ENCODE results near the gene ADGRF3. TPM values are rescaled to one million over a fixed set of nuclear protein-coding genes. Genes with fewer than 3 reads are reported as not detected.
"Not testable (repeated sequence)": the region's sequence is repeated elsewhere in the genome, so short reads cannot be mapped to it uniquely, and the experiment has no call there.

Gene ADGRF3
- total RNA-seq, 1 donor from 2014 or later, result 3.8 TPM

DNA sequence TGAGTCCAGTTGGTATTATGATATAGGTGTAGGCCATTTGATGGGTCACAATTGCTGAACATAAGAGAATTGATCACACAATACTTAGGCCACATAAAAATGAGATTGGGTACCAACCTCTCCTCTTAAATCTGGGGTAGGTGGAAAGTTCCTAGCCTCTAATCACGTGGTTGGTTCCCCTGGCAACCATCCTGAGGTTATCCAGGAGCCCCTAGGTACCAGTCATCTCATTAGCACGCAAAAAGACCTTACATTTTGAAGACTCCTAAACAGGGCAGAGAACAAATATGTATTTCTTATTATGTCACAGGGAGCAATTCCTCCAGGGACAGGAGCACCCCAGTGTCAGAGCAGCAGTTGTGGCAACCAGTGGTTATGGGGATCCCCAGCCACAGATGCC lies 13.3 kb downstream of the ADGRF3 start:
- TF ChIP-seq, protein P1, sequence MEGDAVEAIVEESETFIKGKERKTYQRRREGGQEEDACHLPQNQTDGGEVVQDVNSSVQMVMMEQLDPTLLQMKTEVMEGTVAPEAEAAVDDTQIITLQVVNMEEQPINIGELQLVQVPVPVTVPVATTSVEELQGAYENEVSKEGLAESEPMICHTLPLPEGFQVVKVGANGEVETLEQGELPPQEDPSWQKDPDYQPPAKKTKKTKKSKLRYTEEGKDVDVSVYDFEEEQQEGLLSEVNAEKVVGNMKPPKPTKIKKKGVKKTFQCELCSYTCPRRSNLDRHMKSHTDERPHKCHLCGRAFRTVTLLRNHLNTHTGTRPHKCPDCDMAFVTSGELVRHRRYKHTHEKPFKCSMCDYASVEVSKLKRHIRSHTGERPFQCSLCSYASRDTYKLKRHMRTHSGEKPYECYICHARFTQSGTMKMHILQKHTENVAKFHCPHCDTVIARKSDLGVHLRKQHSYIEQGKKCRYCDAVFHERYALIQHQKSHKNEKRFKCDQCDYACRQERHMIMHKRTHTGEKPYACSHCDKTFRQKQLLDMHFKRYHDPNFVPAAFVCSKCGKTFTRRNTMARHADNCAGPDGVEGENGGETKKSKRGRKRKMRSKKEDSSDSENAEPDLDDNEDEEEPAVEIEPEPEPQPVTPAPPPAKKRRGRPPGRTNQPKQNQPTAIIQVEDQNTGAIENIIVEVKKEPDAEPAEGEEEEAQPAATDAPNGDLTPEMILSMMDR (IDR thresholded peaks at IDR 0.05; ENCODE audit: unreplicated experiment), result no peak
- Mint-ChIP-seq H3K9me3 (ENCODE audit: low read depth) (no peaks in the 10 kb centered on the region), H3K27me3 (no peaks in the 10 kb centered on the region), H3K27ac (no peak overlapping the region), H3K36me3 (ENCODE audit: insufficient read depth) (no peaks in the 10 kb centered on the region), H3K4me3 (ENCODE audit: low read depth) (no peak overlapping the region), H3K4me1 (ENCODE audit: low read depth) (peaks cover 2% of the 10 kb centered on the region)
- no peak for DNase-seq (ENCODE audit: low spot score, unreplicated experiment)

- H3K4me3 Mint-ChIP-seq (ENCODE audit: low read depth); H3K27ac Mint-ChIP-seq; H3K4me1 Mint-ChIP-seq (ENCODE audit: low read depth); H3K36me3 Mint-ChIP-seq (ENCODE audit: insufficient read depth); H3K9me3 Mint-ChIP-seq (ENCODE audit: low read depth); DNase-seq (ENCODE audit: low spot score, unreplicated experiment); H3K27me3 Mint-ChIP-seq: not testable (repeated sequence)
Observed at GRCh38 chr2:26331321-26331720, 15.3 kb downstream of the ADGRF3 start.

DNA sequence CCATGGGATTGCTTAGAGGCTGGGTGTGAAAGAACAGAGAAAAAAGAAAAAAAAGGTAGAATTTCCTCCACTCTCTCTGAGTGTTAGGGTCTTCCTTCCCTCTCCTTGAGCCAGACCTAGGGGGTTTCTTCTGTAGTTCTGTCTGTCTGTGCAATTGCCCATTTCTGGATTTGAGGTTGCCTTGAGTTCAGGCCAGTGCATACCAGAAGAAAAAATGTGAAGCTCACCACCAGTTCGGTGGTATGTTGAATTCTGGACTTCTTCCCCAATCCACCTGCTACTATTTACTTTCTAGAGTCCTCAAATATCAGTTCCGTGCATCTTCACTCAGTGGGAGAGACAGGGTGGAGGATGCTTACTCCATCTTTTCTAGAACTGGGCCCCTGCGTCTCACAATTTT lies 16.0 kb downstream of the ADGRF3 start:
- Mint-ChIP-seq H3K27me3 (no peaks in the 10 kb centered on the region), H3K9me3 (ENCODE audit: low read depth) (no peaks in the 10 kb centered on the region), H3K27ac (no peak overlapping the region), H3K36me3 (ENCODE audit: insufficient read depth) (no peaks in the 10 kb centered on the region), H3K4me3 (ENCODE audit: low read depth) (no peak overlapping the region), H3K4me1 (ENCODE audit: low read depth) (peaks cover 2% of the 10 kb centered on the region)
- no peak for DNase-seq (ENCODE audit: low spot score, unreplicated experiment)
- TF ChIP-seq, protein P1 (IDR thresholded peaks at IDR 0.05; ENCODE audit: unreplicated experiment), result no peak

DNA sequence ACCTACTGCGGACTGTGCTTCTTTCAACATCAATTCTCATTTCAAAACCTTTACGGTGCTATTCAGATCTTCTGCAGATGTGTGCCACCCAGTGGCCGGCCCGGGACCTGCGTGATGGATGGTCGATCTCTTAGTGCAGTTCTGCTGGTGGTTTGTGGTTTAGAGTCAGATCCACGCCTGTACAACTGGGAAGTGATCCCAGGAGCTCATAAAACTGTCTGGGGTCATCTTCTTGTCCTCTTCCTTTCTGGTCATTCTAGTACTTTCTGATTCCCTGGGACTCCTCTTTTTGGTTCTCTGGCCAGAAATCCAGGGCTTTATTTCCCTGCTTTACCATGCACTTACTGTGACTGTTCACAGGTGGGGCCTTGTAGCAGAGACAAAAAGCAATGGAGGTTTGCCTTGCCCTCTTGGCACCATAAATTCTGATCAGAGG lies 16.5 kb downstream of the ADGRF3 start:
- peaks cover 2% of the 10 kb centered on the region for H3K4me1 Mint-ChIP-seq (ENCODE audit: low read depth)
- no peak overlapping the region for H3K4me3 Mint-ChIP-seq (ENCODE audit: low read depth)
- H3K36me3 Mint-ChIP-seq (ENCODE audit: insufficient read depth), result no peaks in the 10 kb centered on the region
- H3K27me3 Mint-ChIP-seq, result no peaks in the 10 kb centered on the region
- peak; percentile 65 for DNase-seq (ENCODE audit: low spot score, unreplicated experiment)
- H3K9me3 Mint-ChIP-seq (ENCODE audit: low read depth), result no peaks in the 10 kb centered on the region
- TF ChIP-seq, protein P1 (IDR thresholded peaks at IDR 0.05; ENCODE audit: unreplicated experiment), result peak; percentile 88
- no peak overlapping the region for H3K27ac Mint-ChIP-seq

DNA sequence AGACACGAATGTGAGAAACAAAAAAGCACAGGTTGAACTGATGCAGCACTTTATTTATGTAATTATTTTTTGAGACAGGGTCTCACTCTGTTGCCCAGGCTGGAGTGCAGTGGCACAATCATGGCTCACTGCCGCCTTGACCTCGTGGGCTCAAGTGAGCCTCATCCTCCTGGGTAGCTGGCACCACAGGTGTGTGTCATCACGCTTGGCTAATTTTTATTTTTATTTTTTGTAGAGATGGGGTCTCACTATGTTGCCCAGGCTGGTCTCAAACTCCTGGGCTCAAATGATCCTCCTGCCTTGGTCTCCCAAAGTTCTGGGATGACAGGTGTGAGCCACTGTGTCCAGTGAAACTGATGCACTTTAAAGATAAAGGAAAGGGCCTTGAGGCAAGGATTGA lies 17.5 kb downstream of the ADGRF3 start:
- not testable (repeated sequence) for H3K4me1 Mint-ChIP-seq (ENCODE audit: low read depth); H3K4me3 Mint-ChIP-seq (ENCODE audit: low read depth); H3K27me3 Mint-ChIP-seq; H3K9me3 Mint-ChIP-seq (ENCODE audit: low read depth); DNase-seq (ENCODE audit: low spot score, unreplicated experiment); H3K36me3 Mint-ChIP-seq (ENCODE audit: insufficient read depth); H3K27ac Mint-ChIP-seq

DNA sequence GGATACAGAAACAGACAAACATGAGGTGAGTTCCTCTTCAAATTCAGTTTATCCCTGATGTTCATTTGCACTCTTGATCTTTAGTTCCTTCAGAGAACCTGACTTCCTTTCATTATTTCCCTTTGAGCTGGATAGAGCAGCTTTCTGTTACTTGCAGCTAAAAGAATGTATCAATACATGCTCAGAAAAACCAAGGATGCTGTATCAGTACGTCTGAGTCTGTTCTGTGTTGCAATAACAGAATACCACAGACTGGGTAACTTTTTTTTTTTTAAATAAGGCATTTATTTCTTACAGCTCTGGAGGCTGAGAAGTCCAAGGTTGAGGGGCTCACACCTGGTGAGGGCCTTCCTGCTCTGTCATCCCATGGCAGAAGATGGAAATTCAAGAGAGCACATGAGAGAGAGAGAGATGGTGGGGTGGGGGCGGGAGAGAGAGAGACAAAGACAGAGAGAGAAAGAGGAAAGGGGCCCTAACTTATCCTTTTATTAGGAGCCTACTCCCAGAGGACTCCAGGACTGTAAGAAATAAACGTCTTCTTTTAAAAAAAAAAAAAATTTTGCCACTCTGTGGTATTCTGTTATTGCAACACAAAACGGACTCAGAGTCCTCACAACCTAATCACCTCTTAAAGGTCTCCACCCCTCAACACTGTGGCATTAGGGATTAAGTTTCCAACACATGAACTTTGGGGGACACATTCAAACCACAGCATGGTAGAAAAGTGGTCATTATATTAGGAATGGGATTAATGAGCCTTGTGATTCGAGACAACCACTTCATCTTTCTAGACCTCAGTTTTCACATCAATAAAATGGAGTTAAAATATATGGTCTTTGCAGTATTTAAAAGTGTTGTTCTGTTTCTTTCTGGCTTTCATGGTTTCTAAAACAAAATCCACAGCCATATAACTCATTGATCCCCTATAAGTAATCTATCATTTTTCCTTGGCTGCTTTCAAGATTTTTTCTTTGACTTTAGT lies 19.0 kb downstream of the ADGRF3 start:
- Mint-ChIP-seq H3K27me3 (no peaks in the 10 kb centered on the region), H3K4me1 (ENCODE audit: low read depth) (no peaks in the 10 kb centered on the region), H3K4me3 (ENCODE audit: low read depth) (no peak overlapping the region), H3K27ac (no peak overlapping the region), H3K9me3 (ENCODE audit: low read depth) (peaks cover 3% of the 10 kb centered on the region), H3K36me3 (ENCODE audit: insufficient read depth) (no peaks in the 10 kb centered on the region)
- TF ChIP-seq, protein P1 (IDR thresholded peaks at IDR 0.05; ENCODE audit: unreplicated experiment), result no peak
- DNase-seq (ENCODE audit: low spot score, unreplicated experiment), result no peak
